Right lobe of liver (tissue), 4 donors: ENCODE measurements around the gene TSC22D3.

ENCODE experiments used
- CTCF ChIP-seq, 4 donors: fragments of 200-600 bp in 3 of 4; fragments of 450-650 bp in 1 of 4; IDR thresholded peaks; one replicate each; pipeline versions ENCODE4 v1.5.1 to v1.8.0; 2016 to 2022; ENCODE audit warnings: antibody characterized with exemption in 4 of 4, mild to moderate bottlenecking in 2 of 4
- POLR2A ChIP-seq: fragments of 450-650 bp; IDR thresholded peaks from one replicate; pipeline ENCODE4 v1.6.1; 2017; ENCODE audit warnings: antibody characterized with exemption, mild to moderate bottlenecking
- donor health status: DM: no; HTN: no; CAD: no.
- donor health status: DM: no; HTN: no; CAD: no.
- donor health status: DM: no; HTN: yes; CAD: no.

DNA sequence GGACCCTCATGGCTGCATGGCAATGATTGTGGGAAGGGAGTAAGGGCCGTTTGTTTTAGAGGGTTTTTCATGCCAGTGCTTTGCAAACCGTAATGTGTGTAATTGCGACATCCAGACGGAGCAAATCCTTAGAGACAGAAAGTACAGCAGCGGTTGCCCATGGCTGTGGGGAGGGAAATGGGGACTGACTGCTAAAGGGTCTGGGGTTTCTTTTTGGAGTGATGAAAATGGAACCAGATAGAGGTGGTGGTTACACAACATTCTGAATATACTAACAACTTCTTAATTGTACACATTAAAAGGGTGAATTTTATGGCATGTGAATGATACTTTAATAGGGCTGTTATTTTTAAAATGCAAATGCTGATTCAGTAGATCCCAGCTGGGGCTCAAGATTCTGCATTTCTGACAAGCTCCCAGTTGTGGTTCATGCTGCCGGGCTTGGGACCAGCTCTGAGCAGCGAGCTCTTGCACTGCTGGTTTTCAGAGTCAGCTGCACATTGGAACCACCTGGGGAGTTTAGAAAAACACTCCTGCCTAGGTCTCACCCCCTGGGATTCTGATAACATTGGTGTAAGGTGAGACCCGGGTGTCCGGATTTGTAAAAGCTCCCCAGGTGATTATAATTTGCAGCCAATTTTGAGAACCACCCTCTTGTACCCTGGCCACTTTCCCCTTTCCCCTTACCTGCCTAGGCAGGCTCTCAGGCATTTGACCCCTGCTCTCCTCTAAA, 99.6 kb downstream of the TSC22D3 start:
- TF ChIP-seq POLR2A (no peak), CTCF (IDR thresholded peaks at IDR 0.05) (no peak)
